Left ventricle myocardium superior (tissue), 1 donor: ENCODE data around the gene BIRC3. TPM values are rescaled to one million over a fixed set of nuclear protein-coding genes. Genes with fewer than 3 reads are reported as not detected.
A peak's percentile ranks its signal among the peaks of the same experiment; 100 is the strongest.
"Not testable (repeated sequence)": the region's sequence is repeated elsewhere in the genome, so short reads cannot be mapped to it uniquely, and the experiment has no call there.

Experiments used
- ATAC-seq: fragments of 200-7000 bp; cut with Tn5 transposase; one replicate; pipeline ENCODE4 v1.9.1; 2020; ENCODE audit warnings: mild to moderate bottlenecking, moderate library complexity
- DNase-seq: peaks from one replicate; pipeline ENCODE4 v3.0.0-alpha.2; 2020
- intact Hi-C: fragments of 100-400 bp; cut with micrococcal nuclease; formaldehyde crosslinking; loops from one replicate; pipeline ENCODE4 v1.11.0; 2022
- total RNA-seq: library from RNA; stranded (reverse); fragmentation: NEBNext Ultra II Directional; extraction: Animal tissue kit (Norgen Biotek cat#: 25700); gene quantifications from one replicate; pipeline ENCODE4 v1.2.1, GENCODE V29; 2021
- donor health status: DM: no; HTN: yes; CAD: no; lungs with severe emphysema.

BIRC3 gene
- total RNA-seq, 1 donor from 2014 or later: 8.2 TPM

DNA sequence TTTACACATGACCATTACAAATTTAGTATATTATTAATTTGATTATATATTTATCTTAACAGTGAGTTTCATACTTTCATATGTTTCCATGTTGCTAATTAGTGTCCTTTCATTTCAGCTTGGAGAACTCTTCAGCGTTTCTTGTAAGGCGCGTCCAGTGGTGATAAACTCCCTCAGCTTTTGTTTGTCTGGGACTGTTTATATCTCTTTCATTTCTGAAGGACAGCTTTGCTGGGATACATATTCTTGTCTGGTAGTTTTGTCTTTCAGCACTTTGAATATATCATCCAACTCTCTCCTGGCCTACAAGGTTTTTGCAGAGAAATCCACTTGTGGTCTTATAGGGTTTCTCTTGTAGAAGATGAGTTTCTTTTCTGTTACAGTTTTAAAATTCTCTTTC is 42.1 kb downstream of the BIRC3 start:
- ATAC-seq (no peak), DNase-seq (no peak)
- intact Hi-C loops: no loop called here

DNA sequence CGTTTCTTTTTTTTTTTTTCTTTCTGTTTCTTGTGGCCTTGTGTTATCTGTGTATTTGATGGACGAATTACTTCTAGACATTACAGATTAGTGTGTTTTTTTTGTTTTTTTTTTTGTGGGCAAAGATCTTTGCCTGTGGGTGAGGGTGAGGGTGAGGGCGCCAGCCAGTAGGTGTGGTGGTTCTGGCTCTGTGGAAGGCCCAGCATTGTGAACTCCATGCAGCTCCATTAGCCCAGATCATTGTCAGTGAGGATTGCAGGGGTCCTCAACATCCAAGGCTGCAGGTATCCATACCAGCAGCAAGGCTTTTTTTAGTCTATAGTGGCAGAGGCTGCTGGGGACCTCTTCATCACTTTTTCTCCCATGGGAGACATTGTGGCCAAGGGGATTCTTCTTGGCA is 43.4 kb downstream of the BIRC3 start:
- intact Hi-C loops: no loop called here
- no peak for ATAC-seq
- DNase-seq: no peak

DNA sequence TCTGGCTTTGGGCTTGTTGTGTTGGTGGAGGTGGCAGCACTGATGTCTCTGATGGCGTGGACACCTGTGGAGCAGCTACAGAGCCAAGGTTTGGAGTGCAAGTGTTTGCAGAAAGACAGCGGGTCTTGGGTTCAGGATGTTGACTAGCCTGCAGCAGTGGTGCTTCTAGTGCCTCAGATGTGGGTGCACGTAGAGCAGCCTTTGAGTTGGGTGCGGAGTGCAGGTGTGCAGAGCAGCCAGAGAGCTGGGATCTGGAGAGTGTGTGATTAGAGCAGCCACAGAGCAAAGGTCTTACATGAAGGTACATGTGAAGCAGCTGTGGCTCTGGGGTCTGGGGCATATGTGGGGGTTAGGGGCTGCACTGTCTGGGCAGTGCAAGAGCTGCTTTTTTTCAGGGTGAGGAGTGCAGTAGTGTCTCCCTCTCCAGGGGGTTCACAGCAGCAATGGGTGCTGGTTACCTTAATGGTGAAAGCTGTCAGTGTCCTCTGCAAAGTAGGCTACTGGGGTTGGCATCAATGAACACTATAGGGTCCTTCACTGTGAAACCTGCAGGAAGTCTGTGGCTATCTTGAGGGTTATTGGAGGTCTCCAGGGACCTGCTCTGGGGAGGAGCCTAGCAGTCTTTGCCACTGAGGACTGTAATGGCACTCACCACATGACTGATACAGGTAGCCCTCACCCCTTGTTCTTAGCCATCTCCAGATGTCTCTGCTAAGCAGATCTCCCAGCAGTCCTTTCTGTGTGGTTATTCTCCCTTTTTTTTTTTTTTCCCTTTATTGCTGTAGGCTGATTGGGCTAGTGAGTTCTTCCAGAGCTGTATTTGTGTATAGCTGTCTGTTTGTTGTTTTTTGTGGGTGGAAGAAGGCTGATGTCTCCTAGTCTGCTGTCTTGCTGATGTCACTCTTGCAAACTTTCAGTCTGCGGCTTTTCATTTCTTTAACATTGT is 44.1 kb downstream of the BIRC3 start:
- ATAC-seq (no peak), DNase-seq (no peak)
- intact Hi-C loops: no loop called here

GRCh38 chr11:102364991-102365390 is 47.7 kb downstream of the BIRC3 start:
- no peak for DNase-seq
- no peak for ATAC-seq
- intact Hi-C loops: no loop called here

GRCh38 chr11:102367364-102367763 is 50.1 kb downstream of the BIRC3 start:
- DNase-seq (no peak), ATAC-seq (no peak)
- intact Hi-C loops: no loop called here

GRCh38 chr11:102368472-102368871 is 51.2 kb downstream of the BIRC3 start:
- DNase-seq (no peak), ATAC-seq (no peak)
- intact Hi-C loops: no loop called here

- ATAC-seq, DNase-seq, intact Hi-C loops: not testable (repeated sequence)
Measured at GRCh38 chr11:102374633-102375424, 57.5 kb downstream of the BIRC3 start.

DNA sequence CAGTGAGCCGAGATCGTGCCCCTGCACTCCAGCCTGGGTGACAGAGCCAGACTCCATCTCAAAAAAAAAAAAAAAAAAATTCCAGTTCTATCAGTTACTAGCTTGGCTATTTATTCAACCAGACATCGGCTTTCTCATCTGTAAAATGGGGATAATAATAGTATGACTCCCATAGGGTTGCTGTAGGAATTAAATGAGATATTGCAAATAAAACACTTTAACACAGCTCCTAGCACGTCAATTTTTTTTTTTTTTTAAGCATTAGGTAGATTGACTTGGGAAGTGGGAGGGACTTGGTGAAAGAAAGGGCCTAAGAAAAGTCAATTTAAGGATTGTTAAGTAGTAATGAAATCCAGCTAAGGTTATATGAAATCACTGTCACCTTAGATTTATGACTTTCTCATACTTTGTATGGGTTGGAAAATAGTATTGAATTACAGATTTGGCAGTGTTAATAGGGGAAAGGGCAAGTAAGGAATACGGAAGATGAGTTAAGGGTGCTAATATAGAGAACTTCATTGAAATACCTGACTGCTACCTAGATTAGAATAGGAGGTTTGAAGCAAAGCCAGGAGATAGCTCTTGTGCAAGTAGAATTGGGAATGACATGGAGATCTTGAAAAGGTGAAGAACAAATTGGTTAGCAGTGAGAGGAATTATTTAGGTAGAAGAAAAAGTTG is 58.6 kb downstream of the BIRC3 start:
- intact Hi-C loops: no loop called here
- ATAC-seq (no peak), DNase-seq (no peak)

- ATAC-seq: no peak
- intact Hi-C loops: no loop called here
- DNase-seq: no peak
Measured at GRCh38 chr11:102377891-102378290, 60.6 kb downstream of the BIRC3 start.

DNA sequence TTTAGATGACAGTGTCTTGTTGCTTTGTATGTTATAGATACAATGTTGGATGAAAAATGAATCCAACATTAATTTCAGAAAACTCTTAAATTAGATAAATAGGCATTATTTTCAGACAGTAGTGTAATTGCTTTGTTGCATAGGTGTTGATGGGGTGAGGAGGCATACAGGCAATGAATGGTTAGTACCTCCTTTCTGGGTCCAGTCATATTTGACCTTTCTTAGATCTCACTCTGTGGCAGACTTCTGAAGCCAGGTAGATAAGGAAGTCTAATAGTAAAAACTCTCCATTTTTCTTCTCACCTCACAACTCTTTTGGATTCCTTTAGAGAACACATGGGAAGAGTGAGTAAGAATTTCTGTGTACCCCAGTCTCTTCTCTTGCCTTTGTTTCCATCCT is 61.5 kb downstream of the BIRC3 start:
- intact Hi-C loops: no loop called here
- DNase-seq (no peak), ATAC-seq (no peak)

DNA sequence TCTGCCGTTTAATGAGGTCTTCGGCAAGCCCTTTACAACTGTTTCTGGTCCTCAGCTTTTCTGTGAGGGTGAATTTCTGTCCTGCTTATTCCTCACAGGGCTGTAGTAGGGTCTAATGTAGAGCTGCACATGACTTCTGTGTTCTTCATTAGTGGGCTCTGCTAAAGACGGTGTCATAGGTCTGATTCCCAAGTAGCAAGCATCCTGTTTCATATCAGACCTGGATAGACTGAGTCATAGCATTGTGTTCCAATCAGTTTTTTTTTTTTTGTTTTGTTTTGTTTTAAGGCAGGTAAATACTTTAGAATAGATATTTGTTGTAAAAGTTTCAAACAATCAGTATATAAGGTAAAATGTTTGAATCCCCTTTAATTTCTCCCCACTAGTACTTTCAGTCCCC is 65.1 kb downstream of the BIRC3 start:
- no peak for DNase-seq
- intact Hi-C loops: no loop called here
- ATAC-seq: no peak

- ATAC-seq: peak; percentile 74
- DNase-seq: no peak
- intact Hi-C loops: no loop called here
Measured at GRCh38 chr11:102383839-102384238, 66.6 kb downstream of the BIRC3 start.

- intact Hi-C loops: no loop called here
- DNase-seq (peak; percentile 77), ATAC-seq (peak; percentile 91)
Measured at GRCh38 chr11:102384419-102385079, 67.3 kb downstream of the BIRC3 start.

- ATAC-seq: no peak
- intact Hi-C loops: no loop called here
- DNase-seq: no peak
Measured at GRCh38 chr11:102385085-102386007, 68.1 kb downstream of the BIRC3 start.

GRCh38 chr11:102386136-102386734 is 69.0 kb downstream of the BIRC3 start:
- intact Hi-C loops: no loop called here
- ATAC-seq (no peak), DNase-seq (no peak)

GRCh38 chr11:102387043-102387781 is 69.9 kb downstream of the BIRC3 start:
- intact Hi-C loops: no loop called here
- DNase-seq (no peak), ATAC-seq (no peak)
